ENCODE data around the gene EPS8L3.

The EPS8L3 gene

GRCh38 chr1:109781806-109782205 lies 18.1 kb upstream of the EPS8L3 start:
- no peak overlapping the region for H3K27ac ChIP-seq (ENCODE audit: low read depth in 2 of 2, low read length in 2 of 2)

GRCh38 chr1:109780982-109781381 lies 17.3 kb upstream of the EPS8L3 start:
- H3K4me3 ChIP-seq (ENCODE audit: low read length in 2 of 2): no peak overlapping the region

More at GRCh38 chr1:109781806-109782205, 18.1 kb upstream of the EPS8L3 start:
- Histone ChIP-seq H3K36me3 (ENCODE audit: control insufficient read depth in 2 of 2, insufficient read depth in 2 of 2, low read length in 2 of 2) (no peaks in the 10 kb centered on the region), H3K9me3 (ENCODE audit: control insufficient read depth in 2 of 2, low read length in 2 of 2) (peaks cover 0 to 2% of the 10 kb centered on the region in 2 donors), H3K4me3 (ENCODE audit: low read length in 2 of 2) (no peak overlapping the region), H3K9ac (ENCODE audit: low read depth in 1 of 2, low read length in 2 of 2) (no peak overlapping the region), H3K27me3 (ENCODE audit: control insufficient read depth in 2 of 2, insufficient read depth in 2 of 2, low read length in 2 of 2) (no peaks in the 10 kb centered on the region), H3K4me1 (ENCODE audit: control insufficient read depth in 2 of 2, insufficient read depth in 2 of 2, low read length in 2 of 2) (peaks cover 12 to 16% of the 10 kb centered on the region in 2 donors)

GRCh38 chr1:109777980-109778625 lies 14.4 kb upstream of the EPS8L3 start:
- Histone ChIP-seq H3K4me3 (ENCODE audit: low read length in 2 of 2) (no peak overlapping the region), H3K27me3 (ENCODE audit: control insufficient read depth in 2 of 2, insufficient read depth in 2 of 2, low read length in 2 of 2) (no peaks in the 10 kb centered on the region), H3K4me1 (ENCODE audit: control insufficient read depth in 2 of 2, insufficient read depth in 2 of 2, low read length in 2 of 2) (peaks cover 1 to 2% of the 10 kb centered on the region in 2 donors), H3K9me3 (ENCODE audit: control insufficient read depth in 2 of 2, low read length in 2 of 2) (peaks cover 0 to 2% of the 10 kb centered on the region in 2 donors), H3K27ac (ENCODE audit: low read depth in 2 of 2, low read length in 2 of 2) (no peak overlapping the region), H3K9ac (ENCODE audit: low read depth in 1 of 2, low read length in 2 of 2) (no peak overlapping the region), H3K36me3 (ENCODE audit: control insufficient read depth in 2 of 2, insufficient read depth in 2 of 2, low read length in 2 of 2) (no peaks in the 10 kb centered on the region)

More at GRCh38 chr1:109780982-109781381, 17.3 kb upstream of the EPS8L3 start:
- H3K9me3 ChIP-seq (ENCODE audit: control insufficient read depth in 2 of 2, low read length in 2 of 2): peaks cover 0 to 2% of the 10 kb centered on the region in 2 donors
- H3K36me3 ChIP-seq (ENCODE audit: control insufficient read depth in 2 of 2, insufficient read depth in 2 of 2, low read length in 2 of 2): no peaks in the 10 kb centered on the region
- H3K9ac ChIP-seq (ENCODE audit: low read depth in 1 of 2, low read length in 2 of 2): no peak overlapping the region
- H3K4me1 ChIP-seq (ENCODE audit: control insufficient read depth in 2 of 2, insufficient read depth in 2 of 2, low read length in 2 of 2): peaks cover 5 to 8% of the 10 kb centered on the region in 2 donors
- H3K27me3 ChIP-seq (ENCODE audit: control insufficient read depth in 2 of 2, insufficient read depth in 2 of 2, low read length in 2 of 2): no peaks in the 10 kb centered on the region
- H3K27ac ChIP-seq (ENCODE audit: low read depth in 2 of 2, low read length in 2 of 2): no peak overlapping the region

DNA sequence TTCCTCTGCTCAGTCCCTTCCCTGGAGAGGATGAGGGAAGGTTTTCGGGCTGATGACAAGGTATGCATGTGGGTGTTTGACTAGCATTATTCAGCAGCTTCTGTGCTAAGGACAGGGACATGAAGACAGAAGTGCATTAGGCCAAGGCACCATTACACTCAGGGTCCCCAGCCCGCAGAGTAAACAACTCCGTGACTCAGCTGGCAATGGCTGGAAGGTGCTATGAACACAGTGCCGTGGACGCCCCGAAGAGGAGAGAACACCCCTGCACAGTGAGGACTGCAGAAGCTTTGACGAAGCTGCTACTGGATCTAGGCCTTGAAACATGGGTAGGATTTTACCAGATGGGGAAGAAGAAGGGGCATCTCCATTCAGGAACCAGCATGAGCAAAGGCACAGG lies 13.7 kb upstream of the EPS8L3 start:
- Histone ChIP-seq H3K9ac (ENCODE audit: low read depth in 1 of 2, low read length in 2 of 2) (peak overlapping the region in 1 of 2 donors; percentile 26), H3K27ac (ENCODE audit: low read depth in 2 of 2, low read length in 2 of 2) (peak overlapping the region in 1 of 2 donors; percentile 29), H3K36me3 (ENCODE audit: control insufficient read depth in 2 of 2, insufficient read depth in 2 of 2, low read length in 2 of 2) (no peaks in the 10 kb centered on the region), H3K4me1 (ENCODE audit: control insufficient read depth in 2 of 2, insufficient read depth in 2 of 2, low read length in 2 of 2) (peaks cover 0 to 4% of the 10 kb centered on the region in 2 donors), H3K9me3 (ENCODE audit: control insufficient read depth in 2 of 2, low read length in 2 of 2) (peaks cover 0 to 2% of the 10 kb centered on the region in 2 donors), H3K4me3 (ENCODE audit: low read length in 2 of 2) (no peak overlapping the region), H3K27me3 (ENCODE audit: control insufficient read depth in 2 of 2, insufficient read depth in 2 of 2, low read length in 2 of 2) (no peaks in the 10 kb centered on the region)

- Histone ChIP-seq H3K4me3 (ENCODE audit: low read length in 2 of 2) (no peak overlapping the region), H3K9me3 (ENCODE audit: control insufficient read depth in 2 of 2, low read length in 2 of 2) (peaks cover 0 to 2% of the 10 kb centered on the region in 2 donors), H3K27ac (ENCODE audit: low read depth in 2 of 2, low read length in 2 of 2) (peak overlapping the region in 1 of 2 donors; percentile 29), H3K4me1 (ENCODE audit: control insufficient read depth in 2 of 2, insufficient read depth in 2 of 2, low read length in 2 of 2) (peaks cover 3 to 4% of the 10 kb centered on the region in 2 donors), H3K36me3 (ENCODE audit: control insufficient read depth in 2 of 2, insufficient read depth in 2 of 2, low read length in 2 of 2) (no peaks in the 10 kb centered on the region), H3K27me3 (ENCODE audit: control insufficient read depth in 2 of 2, insufficient read depth in 2 of 2, low read length in 2 of 2) (no peaks in the 10 kb centered on the region), H3K9ac (ENCODE audit: low read depth in 1 of 2, low read length in 2 of 2) (peak overlapping the region in 1 of 2 donors; percentile 26)
These were observed 13.2 kb upstream of the EPS8L3 start for GRCh38 chr1:109776911-109777310.

- no peak overlapping the region for H3K27ac ChIP-seq (ENCODE audit: low read depth in 2 of 2, low read length in 2 of 2)
- H3K9me3 ChIP-seq (ENCODE audit: control insufficient read depth in 2 of 2, low read length in 2 of 2): peaks cover 0 to 2% of the 10 kb centered on the region in 2 donors
- peaks cover 3 to 4% of the 10 kb centered on the region in 2 donors for H3K4me1 ChIP-seq (ENCODE audit: control insufficient read depth in 2 of 2, insufficient read depth in 2 of 2, low read length in 2 of 2)
- no peak overlapping the region for H3K4me3 ChIP-seq (ENCODE audit: low read length in 2 of 2)
- no peaks in the 10 kb centered on the region for H3K36me3 ChIP-seq (ENCODE audit: control insufficient read depth in 2 of 2, insufficient read depth in 2 of 2, low read length in 2 of 2)
- H3K27me3 ChIP-seq (ENCODE audit: control insufficient read depth in 2 of 2, insufficient read depth in 2 of 2, low read length in 2 of 2): no peaks in the 10 kb centered on the region
- no peak overlapping the region for H3K9ac ChIP-seq (ENCODE audit: low read depth in 1 of 2, low read length in 2 of 2)
These were observed 12.6 kb upstream of the EPS8L3 start for GRCh38 chr1:109776206-109776835.

DNA sequence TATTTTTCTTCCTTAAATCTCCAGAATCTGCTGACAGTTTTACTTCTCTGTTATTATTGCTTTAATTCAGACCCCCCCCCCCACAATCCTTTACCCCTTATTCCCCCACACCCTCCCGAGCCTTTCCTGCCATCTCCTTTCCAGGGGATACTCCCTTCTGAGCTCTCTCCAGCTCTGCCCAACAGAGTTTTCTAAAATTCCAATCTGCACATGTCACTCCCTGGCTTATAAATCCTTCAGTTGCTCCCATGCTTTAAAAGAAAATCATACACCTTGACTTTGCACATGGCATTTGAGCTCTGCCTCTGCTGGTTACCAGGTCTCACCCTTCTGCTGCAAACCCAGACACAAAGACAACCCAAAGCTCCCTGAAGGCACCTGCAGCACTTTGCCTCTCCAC lies 11.7 kb upstream of the EPS8L3 start:
- Histone ChIP-seq H3K9ac (ENCODE audit: low read depth in 1 of 2, low read length in 2 of 2) (no peak overlapping the region), H3K9me3 (ENCODE audit: control insufficient read depth in 2 of 2, low read length in 2 of 2) (no peaks in the 10 kb centered on the region), H3K4me1 (ENCODE audit: control insufficient read depth in 2 of 2, insufficient read depth in 2 of 2, low read length in 2 of 2) (peaks cover 3 to 4% of the 10 kb centered on the region in 2 donors), H3K4me3 (ENCODE audit: low read length in 2 of 2) (no peak overlapping the region), H3K27me3 (ENCODE audit: control insufficient read depth in 2 of 2, insufficient read depth in 2 of 2, low read length in 2 of 2) (no peaks in the 10 kb centered on the region), H3K27ac (ENCODE audit: low read depth in 2 of 2, low read length in 2 of 2) (no peak overlapping the region), H3K36me3 (ENCODE audit: control insufficient read depth in 2 of 2, insufficient read depth in 2 of 2, low read length in 2 of 2) (no peaks in the 10 kb centered on the region)

DNA sequence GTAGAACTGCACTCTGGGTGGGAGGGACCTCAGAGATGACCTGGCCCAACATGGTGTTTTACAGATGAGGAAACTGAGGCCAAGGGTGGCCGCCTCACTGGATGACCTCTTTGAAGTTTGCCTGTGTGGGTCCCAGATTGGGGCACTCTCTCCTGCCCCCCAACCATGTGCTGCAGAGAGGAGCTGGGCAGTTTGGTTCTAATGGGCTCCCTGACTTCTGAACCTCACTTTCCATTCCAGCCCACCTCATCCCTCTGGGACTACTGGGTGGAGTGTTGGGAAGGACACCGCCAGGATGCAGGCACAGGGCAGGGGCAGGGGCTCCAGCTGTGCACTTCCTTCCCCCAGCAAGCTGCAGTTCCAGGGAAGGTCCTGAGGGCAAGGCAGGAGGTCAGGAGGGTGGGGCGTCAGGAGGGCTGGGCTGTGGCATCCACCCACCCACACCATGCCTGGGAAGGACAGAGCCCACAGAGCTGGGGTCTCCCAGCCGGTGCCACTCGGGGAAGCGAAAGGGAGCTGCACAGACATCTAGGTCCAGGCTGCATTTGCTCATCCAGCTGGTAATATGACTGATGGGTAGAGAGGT lies 10.3 kb upstream of the EPS8L3 start:
- no peak overlapping the region for H3K9ac ChIP-seq (ENCODE audit: low read depth in 1 of 2, low read length in 2 of 2)

GRCh38 chr1:109773203-109773899 lies 9.6 kb upstream of the EPS8L3 start:
- Histone ChIP-seq H3K4me1 (ENCODE audit: control insufficient read depth in 2 of 2, insufficient read depth in 2 of 2, low read length in 2 of 2) (peaks cover 3 to 4% of the 10 kb centered on the region in 2 donors), H3K9ac (ENCODE audit: low read depth in 1 of 2, low read length in 2 of 2) (no peak overlapping the region), H3K9me3 (ENCODE audit: control insufficient read depth in 2 of 2, low read length in 2 of 2) (no peaks in the 10 kb centered on the region), H3K27me3 (ENCODE audit: control insufficient read depth in 2 of 2, insufficient read depth in 2 of 2, low read length in 2 of 2) (no peaks in the 10 kb centered on the region), H3K36me3 (ENCODE audit: control insufficient read depth in 2 of 2, insufficient read depth in 2 of 2, low read length in 2 of 2) (no peaks in the 10 kb centered on the region), H3K4me3 (ENCODE audit: low read length in 2 of 2) (no peak overlapping the region), H3K27ac (ENCODE audit: low read depth in 2 of 2, low read length in 2 of 2) (no peak overlapping the region)

More for the DNA sequence above, 10.3 kb upstream of the EPS8L3 start:
- no peaks in the 10 kb centered on the region for H3K9me3 ChIP-seq (ENCODE audit: control insufficient read depth in 2 of 2, low read length in 2 of 2)
- no peak overlapping the region for H3K27ac ChIP-seq (ENCODE audit: low read depth in 2 of 2, low read length in 2 of 2)
- H3K4me3 ChIP-seq (ENCODE audit: low read length in 2 of 2): no peak overlapping the region
- H3K36me3 ChIP-seq (ENCODE audit: control insufficient read depth in 2 of 2, insufficient read depth in 2 of 2, low read length in 2 of 2): no peaks in the 10 kb centered on the region
- H3K27me3 ChIP-seq (ENCODE audit: control insufficient read depth in 2 of 2, insufficient read depth in 2 of 2, low read length in 2 of 2): no peaks in the 10 kb centered on the region
- H3K4me1 ChIP-seq (ENCODE audit: control insufficient read depth in 2 of 2, insufficient read depth in 2 of 2, low read length in 2 of 2): peaks cover 3 to 4% of the 10 kb centered on the region in 2 donors

All from mucosa of rectum (tissue), 2 donors.